ENCODE measurements around the gene ZNF45. TPM values are rescaled to one million over a fixed set of nuclear protein-coding genes. Genes with fewer than 3 reads are reported as not detected.

The ZNF45 gene
- total and polyA plus RNA-seq, 8 donors, result 12.9 to 33.4 (median 31.0) TPM

GRCh38 chr19:43902399-43902798, 32.7 kb downstream of the ZNF45 start:
- intact Hi-C loops (cut with DNase I), result no loop called here
- Histone ChIP-seq H3K4me1 (no peaks in the 10 kb centered on the region), H3K9me3 (peaks cover 0 to 90% of the 10 kb centered on the region in 2 donors), H3K27ac (no peak overlapping the region), H3K4me3 (peak overlapping the region in 1 of 2 donors; percentile 49), H3K36me3 (peaks cover 0 to 10% of the 10 kb centered on the region in 2 donors), H3K27me3 (no peaks in the 10 kb centered on the region)
- TF ChIP-seq CTCF (IDR thresholded peaks at IDR 0.05), result no peak
- ATAC-seq (no peak), DNase-seq (no peak)

- Histone ChIP-seq H3K9me3 (peaks cover 0 to 90% of the 10 kb centered on the region in 2 donors), H3K36me3 (peaks cover 0 to 12% of the 10 kb centered on the region in 2 donors), H3K27ac (no peak overlapping the region), H3K4me3 (peak overlapping the region; percentile 46 to 49), H3K4me1 (no peaks in the 10 kb centered on the region), H3K27me3 (no peaks in the 10 kb centered on the region)
- TF ChIP-seq CTCF (IDR thresholded peaks at IDR 0.05), result no peak
- ATAC-seq, result peak; percentile 100
- intact Hi-C loops (cut with DNase I), result no loop called here
- DNase-seq, result peak; percentile 82 to 88 (median 86)
These were observed 33.4 kb downstream of the ZNF45 start for GRCh38 chr19:43901395-43902390.

- H3K4me1 ChIP-seq, result no peaks in the 10 kb centered on the region
- no peak for TF ChIP-seq CTCF (IDR thresholded peaks at IDR 0.05)
- H3K27me3 ChIP-seq, result no peaks in the 10 kb centered on the region
- no peak for ATAC-seq
- peaks cover 0 to 12% of the 10 kb centered on the region in 2 donors for H3K36me3 ChIP-seq
- H3K4me3 ChIP-seq, result no peak overlapping the region
- peaks cover 0 to 92% of the 10 kb centered on the region in 2 donors for H3K9me3 ChIP-seq
- no peak overlapping the region for H3K27ac ChIP-seq
- intact Hi-C loops (cut with DNase I), result no loop called here
- DNase-seq, result no peak
These were observed 39.3 kb downstream of the ZNF45 start for GRCh38 chr19:43895727-43896308.

GRCh38 chr19:43883864-43884263, 51.2 kb downstream of the ZNF45 start, which contains the start of gene ZNF404:
ZNF404 (minus strand) TSS chr19:43883964.
- no peak for TF ChIP-seq CTCF (IDR thresholded peaks at IDR 0.05)
- no peak within 1 kb of the TSS for H3K4me3 ChIP-seq
- H3K4me1 ChIP-seq, result no peaks in the 10 kb centered on the region
- DNase-seq (no peak), ATAC-seq (no peak)
- H3K36me3 ChIP-seq, result peaks cover 0 to 21% of the 10 kb centered on the region in 2 donors
- no peak within 1 kb of the TSS for H3K27ac ChIP-seq
- H3K27me3 ChIP-seq, result no peaks in the 10 kb centered on the region
- H3K9me3 ChIP-seq, result peaks cover 6 to 100% of the 10 kb centered on the region in 2 donors
- intact Hi-C loops (cut with DNase I), result no loop called here

- TF ChIP-seq CTCF (IDR thresholded peaks at IDR 0.05), result no peak
- Histone ChIP-seq H3K4me3 (no peak overlapping the region), H3K27ac (no peak overlapping the region), H3K27me3 (no peaks in the 10 kb centered on the region), H3K36me3 (peaks cover 0 to 26% of the 10 kb centered on the region in 2 donors), H3K4me1 (no peaks in the 10 kb centered on the region), H3K9me3 (peaks cover 6 to 92% of the 10 kb centered on the region in 2 donors)
- intact Hi-C loops (cut with DNase I), result no loop called here
- no peak for ATAC-seq
- no peak for DNase-seq
These were observed 54.6 kb downstream of the ZNF45 start for GRCh38 chr19:43880483-43880882.
